TTC549 (cell line): ENCODE results near the gene EGFL8.
"Not testable (repeated sequence)": the region's sequence is repeated elsewhere in the genome, so short reads cannot be mapped to it uniquely, and the experiment has no call there.

Experiments
- FAIRE-seq: peaks from 2 replicates; lab custom pipeline; 2012; peaks lifted over from hg19 to GRCh38; lab: Jason Lieb, UNC

EGFL8 gene

GRCh38 chr6:32164295-32164694 lies at the start of gene EGFL8:
Gene EGFL8 (plus strand): TSS chr6:32164595. CDS start chr6:32166166, 1,571 bp downstream.
- no peak for FAIRE-seq

- no peak for FAIRE-seq
Measured at GRCh38 chr6:32114796-32115195, 49.6 kb upstream of the EGFL8 start.

- no peak for FAIRE-seq
Measured at GRCh38 chr6:32115623-32116022, 48.8 kb upstream of the EGFL8 start.

GRCh38 chr6:32116674-32117073 lies 47.7 kb upstream of the EGFL8 start:
- FAIRE-seq, result no peak

GRCh38 chr6:32117461-32117860 lies 46.9 kb upstream of the EGFL8 start:
- FAIRE-seq, result no peak

GRCh38 chr6:32118782-32119628 lies 45.4 kb upstream of the EGFL8 start:
- FAIRE-seq, result peak; percentile 25

- FAIRE-seq, result no peak
Measured at GRCh38 chr6:32120573-32121059, 43.8 kb upstream of the EGFL8 start.

GRCh38 chr6:32123681-32124080 lies 40.7 kb upstream of the EGFL8 start:
- no peak for FAIRE-seq

GRCh38 chr6:32126880-32127279 lies 37.5 kb upstream of the EGFL8 start:
- FAIRE-seq, result no peak

- FAIRE-seq, result no peak
Measured at GRCh38 chr6:32127409-32127716, 37.0 kb upstream of the EGFL8 start.

- peak; percentile 89 for FAIRE-seq
Measured at GRCh38 chr6:32127717-32128592, 36.4 kb upstream of the EGFL8 start, which contains the start of gene ATF6B. Gene ATF6B (minus strand): TSS chr6:32128246. CDS start chr6:32128207, 39 bp downstream.

- FAIRE-seq, result no peak
Measured at GRCh38 chr6:32128751-32129296, 35.6 kb upstream of the EGFL8 start.

GRCh38 chr6:32129297-32130088 lies 34.9 kb upstream of the EGFL8 start:
- FAIRE-seq, result no peak

GRCh38 chr6:32131439-32131948 lies 32.9 kb upstream of the EGFL8 start:
- no peak for FAIRE-seq

GRCh38 chr6:32132110-32132509 lies 32.3 kb upstream of the EGFL8 start:
- FAIRE-seq, result no peak

GRCh38 chr6:32133786-32134185 lies 30.6 kb upstream of the EGFL8 start:
- no peak for FAIRE-seq

GRCh38 chr6:32137454-32137853 lies 26.9 kb upstream of the EGFL8 start:
- FAIRE-seq, result no peak

GRCh38 chr6:32139590-32139989 lies 24.8 kb upstream of the EGFL8 start:
- no peak for FAIRE-seq

- no peak for FAIRE-seq
Measured at GRCh38 chr6:32140420-32141046, 23.9 kb upstream of the EGFL8 start.

- not testable (repeated sequence) for FAIRE-seq
Measured at GRCh38 chr6:32144238-32144637, 20.2 kb upstream of the EGFL8 start.

GRCh38 chr6:32146287-32146686 lies 18.1 kb upstream of the EGFL8 start:
- no peak for FAIRE-seq
